Ovary (tissue), 9 donors: ENCODE measurements around the gene PLEKHA7. TPM values are rescaled to one million over a fixed set of nuclear protein-coding genes. Genes with fewer than 3 reads are reported as not detected.

ENCODE experiments used
- DNase-seq, 5 donors: peaks; one replicate each; pipeline ENCODE4 v3.0.0-alpha.2; 2019 to 2020
- H3K27ac ChIP-seq, 2 donors: fragments of 200-600 bp; one replicate each; pipeline versions ENCODE4 v1.5.1 to v1.8.0; 2019 to 2022
- H3K27me3 ChIP-seq: fragments of 200-600 bp; one replicate; pipeline ENCODE4 v1.8.0; 2022
- H3K36me3 ChIP-seq: fragments of 200-600 bp; sonication (generic); one replicate; pipeline ENCODE4 v1.5.1; 2019
- H3K4me1 ChIP-seq: one replicate; pipeline ENCODE4 v1.8.1; 2013; ENCODE audit warnings: mild to moderate bottlenecking, moderate library complexity; ENCODE audit not compliant: insufficient read depth
- H3K4me3 ChIP-seq: fragments of 200-600 bp; sonication (generic); one replicate; pipeline ENCODE4 v1.5.1; 2017
- H3K9me3 ChIP-seq, 2 donors: fragments of 200-600 bp in 1 of 2; sonication (generic) in 1 of 2; one replicate each; pipeline versions ENCODE4 v1.5.1 to v1.8.1; 2013 to 2019; ENCODE audit warnings: mild to moderate bottlenecking in 1 of 2, moderate library complexity in 1 of 2
- CTCF ChIP-seq, 3 donors: fragments of 450-650 bp in 2 of 3; fragments of 200-600 bp in 1 of 3; IDR thresholded peaks; one replicate each; pipeline versions ENCODE4 v1.5.1 to v1.8.0; 2016 to 2022; ENCODE audit warnings: antibody characterized with exemption in 3 of 3, mild to moderate bottlenecking in 1 of 3
- EP300 ChIP-seq: sonication (generic); formaldehyde crosslinking; IDR thresholded peaks from one replicate; pipeline ENCODE4 v1.6.1; 2017; ENCODE audit warnings: antibody characterized with exemption
- POLR2A ChIP-seq: fragments of 450-650 bp; IDR thresholded peaks from one replicate; pipeline ENCODE4 v1.6.1; 2017; ENCODE audit warnings: antibody characterized with exemption, mild to moderate bottlenecking, moderate library complexity
- WGBS, 3 donors: extraction: QIAGEN DNeasy Blood & Tissue Kit in 1 of 3; methylation state at CpG; one replicate each; pipeline versions ENCODE4 v1.1.5 to v1.1.7; 2013 to 2017; 5-methylcytosine and 5-hydroxymethylcytosine counted together
- intact Hi-C, 4 donors: fragments of 100-400 bp; cut with DNase I; formaldehyde crosslinking; loops; one replicate each; pipeline versions ENCODE4 v1.11.0 to v1.15.1; 2022 to 2023
- polyA plus RNA-seq, 2 donors: library from polyadenylated mRNA; stranded (reverse); fragments of 200-250 nt in 1 of 2; fragments of 350-450 nt in 1 of 2; fragmentation: Illumina TruSeq in 1 of 2; extraction: RNeasy Lipid Tissue Mini Kit (QIAGEN cat#74804) in 1 of 2; gene quantifications; one replicate each; pipeline ENCODE4 v1.2.3, GENCODE V29; 2013 to 2014
- total RNA-seq, 7 donors: library from RNA; depleted of rRNA in 2 of 7; stranded (reverse); fragments of >200 nt in 2 of 7; fragmentation: NEBNext Ultra II Directional in 3 of 7; extraction: Animal tissue kit (Norgen Biotek cat#: 25700) in 3 of 7; gene quantifications; one replicate each; pipeline versions ENCODE4 v1.1.0 to v1.2.4, GENCODE V29; 2016 to 2023
- donor health status: DM: no; HTN: no; CAD: no; lungs with moderate emphysema.
- donor health status: DM: no; HTN: no; CAD: no.
- donor health status: Bipolar disorder and iron deficiency.
- donor health status: DM: yes; HTN: yes; CAD: no.
- donor health status: DM: no; HTN: no; CAD: no.
- donor health status: DM: yes; HTN: yes; CAD: no.

Gene PLEKHA7
- total and polyA plus RNA-seq, 9 donors = 9.6 to 29.5 (median 15.9) TPM

GRCh38 chr11:16784097-16784496 lies 230.1 kb downstream of the PLEKHA7 start:
- Histone ChIP-seq H3K4me1 (no peaks in the 10 kb centered on the region), H3K4me3 (no peak overlapping the region), H3K9me3 (no peaks in the 10 kb centered on the region), H3K27ac (no peak overlapping the region), H3K27me3 (no peaks in the 10 kb centered on the region), H3K36me3 (no peaks in the 10 kb centered on the region)
- TF ChIP-seq CTCF (IDR thresholded peaks at IDR 0.05) (no peak), POLR2A (no peak), EP300 (no peak)
- no peak for DNase-seq
- intact Hi-C loops = no loop called here
- WGBS, 3 donors = 70 to 82% (median 80%) methylated on average over 2 of the region's 2 CpGs

GRCh38 chr11:16783321-16783801 lies 230.9 kb downstream of the PLEKHA7 start:
- H3K36me3 ChIP-seq = no peaks in the 10 kb centered on the region
- DNase-seq = no peak
- WGBS, 3 donors = 87 to 90% (median 90%) methylated on average over 21 to 22 of the region's 22 CpGs
- H3K4me1 ChIP-seq = no peaks in the 10 kb centered on the region
- H3K27ac ChIP-seq = no peak overlapping the region
- TF ChIP-seq CTCF (IDR thresholded peaks at IDR 0.05) (no peak), POLR2A (no peak), EP300 (no peak)
- no peak overlapping the region for H3K4me3 ChIP-seq
- no peaks in the 10 kb centered on the region for H3K27me3 ChIP-seq
- H3K9me3 ChIP-seq = no peaks in the 10 kb centered on the region
- intact Hi-C loops = no loop called here

GRCh38 chr11:16781936-16782919 lies 232.0 kb downstream of the PLEKHA7 start:
- 85 to 89% (median 87%) methylated on average over 10 to 11 of the region's 11 CpGs for WGBS, 3 donors
- no peaks in the 10 kb centered on the region for H3K9me3 ChIP-seq
- TF ChIP-seq POLR2A (no peak), CTCF (IDR thresholded peaks at IDR 0.05) (no peak), EP300 (no peak)
- intact Hi-C loops = no loop called here
- H3K36me3 ChIP-seq = no peaks in the 10 kb centered on the region
- H3K27ac ChIP-seq = no peak overlapping the region
- H3K4me1 ChIP-seq = no peaks in the 10 kb centered on the region
- H3K27me3 ChIP-seq = no peaks in the 10 kb centered on the region
- H3K4me3 ChIP-seq = no peak overlapping the region
- no peak for DNase-seq

GRCh38 chr11:16780698-16781550 lies 233.3 kb downstream of the PLEKHA7 start:
- DNase-seq = no peak
- Histone ChIP-seq H3K27me3 (no peaks in the 10 kb centered on the region), H3K9me3 (no peaks in the 10 kb centered on the region), H3K4me3 (no peak overlapping the region), H3K36me3 (no peaks in the 10 kb centered on the region), H3K4me1 (no peaks in the 10 kb centered on the region), H3K27ac (no peak overlapping the region)
- intact Hi-C loops = no loop called here
- WGBS, 3 donors = 90 to 91% (median 90%) methylated on average over 19 of the region's 19 CpGs
- TF ChIP-seq POLR2A = no peak
- TF ChIP-seq EP300 = no peak
- no peak for TF ChIP-seq CTCF (IDR thresholded peaks at IDR 0.05)
